HepG2 (cell line): ENCODE data around the gene PRRT1. TPM values are rescaled to one million over a fixed set of nuclear protein-coding genes. Genes with fewer than 3 reads are reported as not detected.

Experiments
- FOSL2 ChIP-seq: sonication (generic); formaldehyde crosslinking; IDR thresholded peaks from 2 replicates; pipeline ENCODE4 v1.4.0; 2020; ENCODE audit warnings: missing genetic modification reagents
- MAZ ChIP-seq, 2 experiments: sonication (generic) in 1 of 2; formaldehyde crosslinking in 1 of 2; IDR thresholded peaks; 2 replicates each; pipeline versions ENCODE4 v1.5.0 to v1.6.1; 2012 to 2020; ENCODE audit warnings: low read depth in 2 of 2, mild to moderate bottlenecking in 2 of 2, borderline replicate concordance in 1 of 2, improper control_type of control experiment in 1 of 2, low read length in 1 of 2, missing genetic modification reagents in 1 of 2, moderate library complexity in 1 of 2
- MIER3 ChIP-seq: IDR thresholded peaks from 2 replicates; pipeline ENCODE4 v1.6.1; 2016; ENCODE audit warnings: missing compliant biosample characterization, borderline replicate concordance
- MTA1 ChIP-seq: sonication (generic); formaldehyde crosslinking; IDR thresholded peaks from 2 replicates; pipeline ENCODE4 v1.4.0; 2020; ENCODE audit warnings: missing genetic modification reagents, mild to moderate bottlenecking, borderline replicate concordance
- NFYB ChIP-seq: sonication (generic); formaldehyde crosslinking; IDR thresholded peaks from 2 replicates; pipeline ENCODE4 v1.4.0; 2020; ENCODE audit warnings: missing genetic modification reagents
- PHF8 ChIP-seq: sonication (generic); formaldehyde crosslinking; IDR thresholded peaks from 2 replicates; pipeline ENCODE4 v1.5.0; 2020; ENCODE audit warnings: missing genetic modification reagents
- POGZ ChIP-seq: sonication (generic); formaldehyde crosslinking; IDR thresholded peaks from 2 replicates; pipeline ENCODE4 v1.4.0; 2020; ENCODE audit warnings: mild to moderate bottlenecking, missing genetic modification reagents
- RARG ChIP-seq: sonication (generic); formaldehyde crosslinking; IDR thresholded peaks from 2 replicates; pipeline ENCODE4 v1.4.0; 2020; ENCODE audit warnings: low read depth, mild to moderate bottlenecking, missing genetic modification reagents
- REL ChIP-seq: sonication (generic); formaldehyde crosslinking; conservative IDR thresholded peaks from 2 replicates; pipeline ENCODE4 v1.8.0; 2022; ENCODE audit warnings: mild to moderate bottlenecking, missing genetic modification reagents, moderate library complexity
- RFXAP ChIP-seq: sonication (generic); formaldehyde crosslinking; IDR thresholded peaks from 2 replicates; pipeline ENCODE4 v1.4.0; 2020; ENCODE audit warnings: missing genetic modification reagents, borderline replicate concordance
- SOX6 ChIP-seq, 2 experiments: fragments of 450-650 bp in 1 of 2; sonication (generic) in 1 of 2; formaldehyde crosslinking in 1 of 2; IDR thresholded peaks; 2 replicates each; pipeline versions ENCODE4 v1.4.0 to v1.6.1; 2017 to 2020; ENCODE audit warnings: antibody characterized with exemption in 1 of 2, mild to moderate bottlenecking in 1 of 2, missing genetic modification reagents in 1 of 2
- SPEN ChIP-seq: sonication (generic); formaldehyde crosslinking; IDR thresholded peaks from 2 replicates; pipeline ENCODE4 v1.5.1; 2020; ENCODE audit warnings: low read depth, mild to moderate bottlenecking, missing genetic modification reagents
- ZBTB7A ChIP-seq: sonication (generic); formaldehyde crosslinking; IDR thresholded peaks from 2 replicates; pipeline ENCODE4 v1.8.0; 2022; ENCODE audit warnings: mild to moderate bottlenecking, missing genetic modification reagents
- ZNF607 ChIP-seq: sonication (generic); formaldehyde crosslinking; IDR thresholded peaks from 2 replicates; pipeline ENCODE4 v1.5.1; 2020; ENCODE audit warnings: missing genetic modification reagents, mild to moderate bottlenecking, borderline replicate concordance
- polyA plus RNA-seq, 8 experiments: library from polyadenylated mRNA; depleted of rRNA in 3 of 8; stranded (reverse) in 7 of 8; unstranded in 1 of 8; fragments of >200 nt; fragmentation: Illumina TruSeq in 4 of 8; extraction: Trizol in 4 of 8; gene quantifications; 2 replicates each; pipeline versions ENCODE4 v1.2.1 to v1.2.3, GENCODE V29; 2011 to 2016; ENCODE audit warnings: low read depth in 4 of 8, missing spikeins in 1 of 8, mixed read lengths in 1 of 8; ENCODE audit not compliant: insufficient read depth in 1 of 8
- total RNA-seq, 5 experiments: library from RNA; depleted of rRNA; stranded (reverse); fragments of >200 nt; fragmentation: Illumina TruSeq; extraction: Trizol; gene quantifications; 2 replicates each; pipeline ENCODE4 v1.2.3, GENCODE V29; 2016; ENCODE audit warnings: low read depth in 1 of 5
- TF ChIP-seq, protein P1 (sequence below): sonication (generic); formaldehyde crosslinking; IDR thresholded peaks from 2 replicates; pipeline ENCODE4 v1.4.0; 2020; ENCODE audit warnings: missing genetic modification reagents
- TF ChIP-seq, protein P2 (sequence below): IDR thresholded peaks from 2 replicates; pipeline ENCODE4 v1.6.1; 2016; ENCODE audit warnings: mild to moderate bottlenecking
- TF ChIP-seq, protein P3 (sequence below): IDR thresholded peaks from 2 replicates; pipeline ENCODE4 v1.6.1; 2016; ENCODE audit warnings: missing compliant biosample characterization, missing genetic modification reagents, borderline replicate concordance
- TF ChIP-seq, protein P4 (sequence below): sonication (generic); IDR thresholded peaks from 2 replicates; pipeline ENCODE4 v1.6.1; 2016; ENCODE audit warnings: low read depth, borderline replicate concordance
- TF ChIP-seq, protein P5 (sequence below): sonication (generic); formaldehyde crosslinking; IDR thresholded peaks from 2 replicates; pipeline ENCODE4 v1.9.0; 2022; ENCODE audit warnings: missing genetic modification reagents, mild to moderate bottlenecking, borderline replicate concordance

Gene PRRT1
- total and polyA plus RNA-seq, 2 of the 13 experiments (the other 11 are each of a cell fraction or from before 2014, with no cell fraction given): 0.64 to 1.4 TPM

DNA sequence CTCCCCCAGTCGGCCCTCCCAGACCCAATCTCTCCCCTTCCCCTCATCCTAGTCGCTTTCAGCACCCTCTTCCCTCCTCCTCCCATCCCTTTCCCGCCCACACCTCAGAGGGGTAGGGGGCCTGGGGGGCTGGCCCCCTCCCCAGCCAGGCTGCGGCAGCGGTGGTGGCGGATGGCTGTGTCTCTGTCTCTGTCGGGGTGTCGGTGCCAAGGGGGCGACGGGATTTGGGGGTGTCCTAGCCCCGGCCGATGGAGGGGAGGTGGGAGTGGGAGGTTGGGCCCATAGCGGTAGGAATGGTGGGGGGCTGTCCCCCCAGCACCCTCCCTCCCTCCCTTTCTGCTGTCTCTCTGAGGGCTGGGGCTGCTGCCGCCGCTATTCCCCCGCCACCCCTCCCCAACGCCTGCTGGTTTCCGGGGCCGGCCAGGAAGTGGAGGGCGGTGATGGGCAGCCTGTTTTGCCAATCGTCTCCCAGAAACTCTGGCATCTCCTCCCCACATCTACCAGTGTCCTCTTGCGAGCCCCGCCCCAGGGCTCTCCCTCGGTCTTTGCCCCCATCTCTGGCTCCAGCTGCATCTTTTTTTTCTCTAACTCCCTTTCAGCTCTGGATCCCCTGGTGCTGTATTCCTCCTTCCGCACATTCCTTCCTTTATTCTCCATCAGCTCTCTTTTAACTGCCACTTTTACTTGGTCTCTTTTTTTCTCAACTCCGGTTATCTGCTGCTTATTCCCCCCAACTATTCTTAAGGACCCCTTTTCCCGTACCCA, 24.2 kb upstream of the PRRT1 start, which contains the start of gene AGPAT1 (continued):
- TF ChIP-seq MAZ (IDR thresholded peaks at IDR 0.05; ENCODE audit: borderline replicate concordance, low read depth, low read length) (peak; percentile 89; the same call in 1 of the 2 replicates), MAZ (CRISPR knock-in tag; IDR thresholded peaks at IDR 0.05; ENCODE audit: low read depth) (no peak; the same call in 1 of the 2 replicates), POGZ (CRISPR knock-in tag) (peak; percentile 58; the same call in 1 of the 2 replicates), MIER3 (CRISPR knock-in tag) (peak; percentile 53; the same call in 1 of the 2 replicates), FOSL2 (CRISPR knock-in tag) (0 out of 2 replicates have a peak, but pooled peaks have one; percentile 8), NFYB (CRISPR knock-in tag) (peak; percentile 85), ZBTB7A (peak; percentile 90; the same call in 1 of the 2 replicates), SOX6 (IDR thresholded peaks at IDR 0.05) (no peak), SOX6 (CRISPR knock-in tag; IDR thresholded peaks at IDR 0.05) (peak; percentile 42), RFXAP (CRISPR knock-in tag) (peak; percentile 66; the same call in 1 of the 2 replicates), RARG (CRISPR knock-in tag) (peak; percentile 97; the same call in 1 of the 2 replicates), PHF8 (peak; percentile 70), REL (CRISPR knock-in tag) (peak; percentile 18; the same call in 1 of the 2 replicates), MTA1 (peak; percentile 71; the same call in 1 of the 2 replicates), ZNF607 (peak; percentile 55; the same call in 1 of the 2 replicates), SPEN (CRISPR knock-in tag) (peak; percentile 50; the same call in 1 of the 2 replicates)
- TF ChIP-seq, protein P1, sequence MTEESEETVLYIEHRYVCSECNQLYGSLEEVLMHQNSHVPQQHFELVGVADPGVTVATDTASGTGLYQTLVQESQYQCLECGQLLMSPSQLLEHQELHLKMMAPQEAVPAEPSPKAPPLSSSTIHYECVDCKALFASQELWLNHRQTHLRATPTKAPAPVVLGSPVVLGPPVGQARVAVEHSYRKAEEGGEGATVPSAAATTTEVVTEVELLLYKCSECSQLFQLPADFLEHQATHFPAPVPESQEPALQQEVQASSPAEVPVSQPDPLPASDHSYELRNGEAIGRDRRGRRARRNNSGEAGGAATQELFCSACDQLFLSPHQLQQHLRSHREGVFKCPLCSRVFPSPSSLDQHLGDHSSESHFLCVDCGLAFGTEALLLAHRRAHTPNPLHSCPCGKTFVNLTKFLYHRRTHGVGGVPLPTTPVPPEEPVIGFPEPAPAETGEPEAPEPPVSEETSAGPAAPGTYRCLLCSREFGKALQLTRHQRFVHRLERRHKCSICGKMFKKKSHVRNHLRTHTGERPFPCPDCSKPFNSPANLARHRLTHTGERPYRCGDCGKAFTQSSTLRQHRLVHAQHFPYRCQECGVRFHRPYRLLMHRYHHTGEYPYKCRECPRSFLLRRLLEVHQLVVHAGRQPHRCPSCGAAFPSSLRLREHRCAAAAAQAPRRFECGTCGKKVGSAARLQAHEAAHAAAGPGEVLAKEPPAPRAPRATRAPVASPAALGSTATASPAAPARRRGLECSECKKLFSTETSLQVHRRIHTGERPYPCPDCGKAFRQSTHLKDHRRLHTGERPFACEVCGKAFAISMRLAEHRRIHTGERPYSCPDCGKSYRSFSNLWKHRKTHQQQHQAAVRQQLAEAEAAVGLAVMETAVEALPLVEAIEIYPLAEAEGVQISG: peak; percentile 73
- TF ChIP-seq, protein P2, sequence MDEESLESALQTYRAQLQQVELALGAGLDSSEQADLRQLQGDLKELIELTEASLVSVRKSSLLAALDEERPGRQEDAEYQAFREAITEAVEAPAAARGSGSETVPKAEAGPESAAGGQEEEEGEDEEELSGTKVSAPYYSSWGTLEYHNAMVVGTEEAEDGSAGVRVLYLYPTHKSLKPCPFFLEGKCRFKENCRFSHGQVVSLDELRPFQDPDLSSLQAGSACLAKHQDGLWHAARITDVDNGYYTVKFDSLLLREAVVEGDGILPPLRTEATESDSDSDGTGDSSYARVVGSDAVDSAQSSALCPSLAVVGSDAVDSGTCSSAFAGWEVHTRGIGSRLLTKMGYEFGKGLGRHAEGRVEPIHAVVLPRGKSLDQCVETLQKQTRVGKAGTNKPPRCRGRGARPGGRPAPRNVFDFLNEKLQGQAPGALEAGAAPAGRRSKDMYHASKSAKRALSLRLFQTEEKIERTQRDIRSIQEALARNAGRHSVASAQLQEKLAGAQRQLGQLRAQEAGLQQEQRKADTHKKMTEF (CRISPR knock-in tag): peak; percentile 53
- TF ChIP-seq, protein P3, sequence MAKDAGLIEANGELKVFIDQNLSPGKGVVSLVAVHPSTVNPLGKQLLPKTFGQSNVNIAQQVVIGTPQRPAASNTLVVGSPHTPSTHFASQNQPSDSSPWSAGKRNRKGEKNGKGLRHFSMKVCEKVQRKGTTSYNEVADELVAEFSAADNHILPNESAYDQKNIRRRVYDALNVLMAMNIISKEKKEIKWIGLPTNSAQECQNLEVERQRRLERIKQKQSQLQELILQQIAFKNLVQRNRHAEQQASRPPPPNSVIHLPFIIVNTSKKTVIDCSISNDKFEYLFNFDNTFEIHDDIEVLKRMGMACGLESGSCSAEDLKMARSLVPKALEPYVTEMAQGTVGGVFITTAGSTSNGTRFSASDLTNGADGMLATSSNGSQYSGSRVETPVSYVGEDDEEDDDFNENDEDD (CRISPR knock-in tag): 0 out of 2 replicates have a peak, but pooled peaks have one; percentile 28
- TF ChIP-seq, protein P4, sequence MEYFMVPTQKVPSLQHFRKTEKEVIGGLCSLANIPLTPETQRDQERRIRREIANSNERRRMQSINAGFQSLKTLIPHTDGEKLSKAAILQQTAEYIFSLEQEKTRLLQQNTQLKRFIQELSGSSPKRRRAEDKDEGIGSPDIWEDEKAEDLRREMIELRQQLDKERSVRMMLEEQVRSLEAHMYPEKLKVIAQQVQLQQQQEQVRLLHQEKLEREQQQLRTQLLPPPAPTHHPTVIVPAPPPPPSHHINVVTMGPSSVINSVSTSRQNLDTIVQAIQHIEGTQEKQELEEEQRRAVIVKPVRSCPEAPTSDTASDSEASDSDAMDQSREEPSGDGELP: peak; percentile 88
- TF ChIP-seq, protein P5, sequence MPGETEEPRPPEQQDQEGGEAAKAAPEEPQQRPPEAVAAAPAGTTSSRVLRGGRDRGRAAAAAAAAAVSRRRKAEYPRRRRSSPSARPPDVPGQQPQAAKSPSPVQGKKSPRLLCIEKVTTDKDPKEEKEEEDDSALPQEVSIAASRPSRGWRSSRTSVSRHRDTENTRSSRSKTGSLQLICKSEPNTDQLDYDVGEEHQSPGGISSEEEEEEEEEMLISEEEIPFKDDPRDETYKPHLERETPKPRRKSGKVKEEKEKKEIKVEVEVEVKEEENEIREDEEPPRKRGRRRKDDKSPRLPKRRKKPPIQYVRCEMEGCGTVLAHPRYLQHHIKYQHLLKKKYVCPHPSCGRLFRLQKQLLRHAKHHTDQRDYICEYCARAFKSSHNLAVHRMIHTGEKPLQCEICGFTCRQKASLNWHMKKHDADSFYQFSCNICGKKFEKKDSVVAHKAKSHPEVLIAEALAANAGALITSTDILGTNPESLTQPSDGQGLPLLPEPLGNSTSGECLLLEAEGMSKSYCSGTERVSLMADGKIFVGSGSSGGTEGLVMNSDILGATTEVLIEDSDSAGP (CRISPR knock-in tag): peak; percentile 77; the same call in 1 of the 2 replicates
